CD14-positive monocyte (primary cell): ENCODE results near the gene MINK1. TPM values are rescaled to one million over a fixed set of nuclear protein-coding genes. Genes with fewer than 3 reads are reported as not detected.

Source experiments
- DNase-seq, 3 donors: peaks; one replicate each; pipeline ENCODE4 v3.0.0-alpha.2; 2011 to 2022
- H2AFZ ChIP-seq: 2 replicates; pipeline ENCODE4 v1.6.0; 2012; ENCODE audit warnings: mild to moderate bottlenecking, low read depth, low read length, inconsistent platforms; ENCODE audit not compliant: insufficient read depth, poor library complexity, severe bottlenecking
- H3K27ac ChIP-seq, 2 donors: 1 replicate in 1 of 2; 2 replicates in 1 of 2; pipeline ENCODE4 v1.5.1; 2012 to 2013; ENCODE audit warnings: low read length in 2 of 2, control low read depth in 1 of 2, inconsistent platforms in 1 of 2, low read depth in 1 of 2, mild to moderate bottlenecking in 1 of 2
- H3K27me3 ChIP-seq, 2 donors: one replicate each; pipeline versions ENCODE4 v1.6.0 to v1.6.1; 2011 to 2013; ENCODE audit warnings: low read length in 2 of 2; ENCODE audit not compliant: control insufficient read depth in 2 of 2, insufficient read depth in 2 of 2
- H3K36me3 ChIP-seq, 2 donors: replicated peaks in 1 of 2; 1 replicate in 1 of 2; 2 replicates in 1 of 2; pipeline versions ENCODE4 v1.5.1 to v1.6.1; 2012 to 2013; ENCODE audit warnings: low read length in 2 of 2, control low read depth in 1 of 2, inconsistent platforms in 1 of 2, mild to moderate bottlenecking in 1 of 2; ENCODE audit not compliant: insufficient read depth in 2 of 2, control insufficient read depth in 1 of 2
- H3K4me1 ChIP-seq, 2 donors: 1 replicate in 1 of 2; 2 replicates in 1 of 2; pipeline versions ENCODE4 v1.5.1 to v1.6.1; 2012 to 2013; ENCODE audit warnings: low read length in 2 of 2, control low read depth in 1 of 2, inconsistent platforms in 1 of 2, mild to moderate bottlenecking in 1 of 2, moderate library complexity in 1 of 2; ENCODE audit not compliant: insufficient read depth in 2 of 2, control insufficient read depth in 1 of 2
- H3K4me2 ChIP-seq: replicated peaks from 2 replicates; pipeline ENCODE3; 2012; ENCODE audit warnings: low read length, moderate library complexity, mild to moderate bottlenecking; ENCODE audit not compliant: poor library complexity, severe bottlenecking; ENCODE audit errors: extremely low read depth
- H3K4me3 ChIP-seq, 3 experiments: fragments of 200-600 bp in 1 of 3; sonication (generic) in 1 of 3; replicated peaks in 1 of 3; 1 replicate in 2 of 3; 2 replicates in 1 of 3; pipeline ENCODE4 v1.5.1; 2011 to 2013; ENCODE audit warnings: low read length in 3 of 3, mild to moderate bottlenecking in 3 of 3, control low read depth in 2 of 3, low read depth in 2 of 3, inconsistent platforms in 1 of 3, moderate library complexity in 1 of 3
- H3K79me2 ChIP-seq: 2 replicates; pipeline ENCODE4 v1.6.0; 2012; ENCODE audit warnings: mild to moderate bottlenecking, control low read depth, inconsistent platforms, low read length, moderate library complexity; ENCODE audit not compliant: insufficient read depth
- H3K9ac ChIP-seq: 2 replicates; pipeline ENCODE4 v1.6.0; 2017; ENCODE audit warnings: low read length, mild to moderate bottlenecking; ENCODE audit not compliant: insufficient read depth, poor library complexity, severe bottlenecking
- H3K9me3 ChIP-seq, 2 donors: replicated peaks in 1 of 2; 1 replicate in 1 of 2; 2 replicates in 1 of 2; pipeline versions ENCODE4 v1.5.1 to v1.6.1; 2012 to 2013; ENCODE audit warnings: low read length in 2 of 2, control low read depth in 1 of 2; ENCODE audit not compliant: control insufficient read depth in 1 of 2, insufficient read depth in 1 of 2
- H4K20me1 ChIP-seq: 2 replicates; pipeline ENCODE4 v1.6.0; 2012; ENCODE audit warnings: mild to moderate bottlenecking, low read length, control low read depth, moderate library complexity; ENCODE audit not compliant: insufficient read depth
- H3K27ac Mint-ChIP-seq, 7 donors: one replicate each; pipeline ENCODE4 v1.8.0; 2020; ENCODE audit warnings: mild to moderate bottlenecking in 7 of 7, mixed read lengths in 7 of 7, moderate library complexity in 6 of 7, inconsistent platforms in 2 of 7
- H3K27me3 Mint-ChIP-seq, 3 donors: one replicate each; pipeline ENCODE4 v1.8.0; 2021 to 2022; ENCODE audit warnings: low read depth in 3 of 3, mild to moderate bottlenecking in 3 of 3, mixed read lengths in 3 of 3, moderate library complexity in 3 of 3, inconsistent platforms in 1 of 3
- H3K36me3 Mint-ChIP-seq, 2 donors: one replicate each; pipeline ENCODE4 v1.8.0; 2020; ENCODE audit warnings: mixed read lengths in 2 of 2, inconsistent platforms in 1 of 2, mild to moderate bottlenecking in 1 of 2
- H3K4me1 Mint-ChIP-seq: one replicate; pipeline ENCODE4 v1.8.0; 2020; ENCODE audit warnings: mild to moderate bottlenecking, mixed read lengths
- H3K4me3 Mint-ChIP-seq, 2 donors: one replicate each; pipeline ENCODE4 v1.8.0; 2020; ENCODE audit warnings: mild to moderate bottlenecking in 2 of 2, mixed read lengths in 2 of 2, moderate library complexity in 1 of 2
- H3K9me3 Mint-ChIP-seq, 7 donors: one replicate each; pipeline ENCODE4 v1.8.0; 2020 to 2022; ENCODE audit warnings: mixed read lengths in 7 of 7, mild to moderate bottlenecking in 6 of 7, moderate library complexity in 6 of 7, inconsistent platforms in 2 of 7
- WGBS: methylation state at CpG from one replicate; pipeline ENCODE4 v1.1.5; 2013; ENCODE audit warnings: missing lambda C conversion rate; ENCODE audit not compliant: insufficient coverage; 5-methylcytosine and 5-hydroxymethylcytosine counted together
- intact Hi-C, 2 donors: fragments of 100-400 bp; cut with micrococcal nuclease; formaldehyde crosslinking; loops; one replicate each; pipeline versions ENCODE4 v1.15.0 to v1.15.1; 2023
- polyA plus RNA-seq, 3 donors: library from polyadenylated mRNA; depleted of rRNA in 1 of 3; unstranded in 2 of 3; stranded (reverse) in 1 of 3; fragments of 300-500 nt in 2 of 3; fragments of >200 nt in 1 of 3; fragmentation: Illumina TruSeq in 2 of 3; gene quantifications; 1 replicate in 2 of 3; 2 replicates in 1 of 3; pipeline ENCODE4 v1.2.3, GENCODE V29; 2012 to 2021
- TF ChIP-seq, protein P1 (sequence below): fragments of 200-600 bp; IDR thresholded peaks from one replicate; pipeline ENCODE4 v1.8.0; 2022; ENCODE audit warnings: antibody characterized with exemption, mild to moderate bottlenecking

The MINK1 gene
- polyA plus RNA-seq, 3 donors, result 3.2 to 159 (median 7.2) TPM

DNA sequence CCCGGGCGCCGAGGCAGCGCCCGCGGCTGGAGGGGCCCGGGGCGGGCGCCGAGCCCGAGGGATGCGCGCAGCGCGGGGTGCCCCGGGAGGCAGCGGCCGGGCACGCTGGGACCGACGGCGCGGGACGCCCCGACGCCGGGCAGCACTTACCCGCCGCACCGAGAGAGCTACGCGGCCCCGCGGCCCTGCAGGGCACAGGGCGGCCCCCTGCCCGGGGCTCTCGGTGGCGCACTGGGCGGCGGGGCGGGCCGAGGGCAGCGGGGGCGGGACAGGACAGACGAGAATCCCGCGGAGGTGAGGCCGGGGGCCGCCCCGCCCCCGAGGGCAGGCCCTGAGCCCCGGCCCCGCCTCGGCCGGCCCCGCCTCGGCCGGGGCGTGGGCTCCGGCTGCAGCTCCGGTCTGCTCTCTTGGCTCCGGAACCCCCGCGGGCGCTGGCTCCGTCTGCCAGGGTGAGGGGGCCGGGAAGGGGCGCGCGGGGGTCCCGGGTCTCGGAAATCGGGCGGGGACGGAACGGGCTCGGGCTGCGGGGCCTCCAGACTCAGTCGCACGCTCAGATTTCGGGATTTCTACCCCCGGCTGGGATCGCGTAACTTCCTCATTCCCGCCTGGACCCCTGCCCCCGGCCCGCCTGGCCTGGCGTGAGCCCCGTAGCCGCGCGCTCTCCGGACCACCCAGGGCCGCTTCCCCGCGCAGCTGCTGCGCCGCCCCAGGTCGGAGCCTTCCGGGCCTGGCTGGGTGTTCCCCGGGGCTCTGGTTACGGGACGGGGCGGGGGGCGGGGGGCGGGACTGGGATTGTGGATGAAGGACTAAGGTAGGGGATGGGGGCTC, 26.1 kb upstream of the MINK1 start, which contains the start of gene PLD2:
PLD2 (plus strand) TSS at position 376 of the 828 bp plus-strand sequence. CDS start 621 bp downstream, outside the sequence.
- H3K27ac ChIP-seq, result peak within 1 kb of the TSS in 1 of 2 donors; percentile 86
- WGBS, result under 1% methylated on average over 94 of the region's 106 CpGs
- peak; percentile 69 to 80 (median 71) for DNase-seq
- peak within 1 kb of the TSS in 6 of 7 donors; percentile 45 to 92 (median 65) for H3K27ac Mint-ChIP-seq
- intact Hi-C loops, result loop anchor here (5.0 kb wide), 2 partner anchors 75 to 190 kb away; partner anchors contain the start of genes INCA1 (in 1 of the 2) and KIF1C (in 1 of the 2)
- H3K4me1 Mint-ChIP-seq, result peaks cover 24% of the 10 kb centered on the region
- peak within 1 kb of the TSS; percentile 54 to 91 (median 81) for H3K4me3 ChIP-seq
- peak within 1 kb of the TSS; percentile 86 to 90 for H3K4me3 Mint-ChIP-seq
- peak within 1 kb of the TSS; percentile 83 for H3K4me2 ChIP-seq
- peaks cover 3 to 28% of the 10 kb centered on the region in 2 donors for H3K27me3 ChIP-seq
- H3K79me2 ChIP-seq, result no peaks in the 10 kb centered on the region
- peak within 1 kb of the TSS; percentile 74 for H2AFZ ChIP-seq
- H3K9me3 Mint-ChIP-seq, result peaks cover 0 to 4% (median 2%) of the 10 kb centered on the region in 7 donors
- peaks cover 41 to 42% of the 10 kb centered on the region in 2 donors for H3K36me3 Mint-ChIP-seq
- TF ChIP-seq, protein P1, sequence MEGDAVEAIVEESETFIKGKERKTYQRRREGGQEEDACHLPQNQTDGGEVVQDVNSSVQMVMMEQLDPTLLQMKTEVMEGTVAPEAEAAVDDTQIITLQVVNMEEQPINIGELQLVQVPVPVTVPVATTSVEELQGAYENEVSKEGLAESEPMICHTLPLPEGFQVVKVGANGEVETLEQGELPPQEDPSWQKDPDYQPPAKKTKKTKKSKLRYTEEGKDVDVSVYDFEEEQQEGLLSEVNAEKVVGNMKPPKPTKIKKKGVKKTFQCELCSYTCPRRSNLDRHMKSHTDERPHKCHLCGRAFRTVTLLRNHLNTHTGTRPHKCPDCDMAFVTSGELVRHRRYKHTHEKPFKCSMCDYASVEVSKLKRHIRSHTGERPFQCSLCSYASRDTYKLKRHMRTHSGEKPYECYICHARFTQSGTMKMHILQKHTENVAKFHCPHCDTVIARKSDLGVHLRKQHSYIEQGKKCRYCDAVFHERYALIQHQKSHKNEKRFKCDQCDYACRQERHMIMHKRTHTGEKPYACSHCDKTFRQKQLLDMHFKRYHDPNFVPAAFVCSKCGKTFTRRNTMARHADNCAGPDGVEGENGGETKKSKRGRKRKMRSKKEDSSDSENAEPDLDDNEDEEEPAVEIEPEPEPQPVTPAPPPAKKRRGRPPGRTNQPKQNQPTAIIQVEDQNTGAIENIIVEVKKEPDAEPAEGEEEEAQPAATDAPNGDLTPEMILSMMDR, result no peak
- peak within 1 kb of the TSS; percentile 80 for H3K9ac ChIP-seq
- peaks cover 10 to 11% of the 10 kb centered on the region in 2 donors for H3K4me1 ChIP-seq
- peaks cover 10% of the 10 kb centered on the region for H4K20me1 ChIP-seq
- H3K9me3 ChIP-seq, result no peaks in the 10 kb centered on the region
- H3K36me3 ChIP-seq, result peaks cover 16 to 32% of the 10 kb centered on the region in 2 donors
- peaks cover 24 to 48% (median 44%) of the 10 kb centered on the region in 3 donors for H3K27me3 Mint-ChIP-seq

- peak overlapping the region; percentile 74 for H2AFZ ChIP-seq
- DNase-seq, result no peak
Observed at GRCh38 chr17:4807605-4808377, 25.3 kb upstream of the MINK1 start.

More at GRCh38 chr17:4807605-4808377, 25.3 kb upstream of the MINK1 start:
- H3K27me3 ChIP-seq, result peaks cover 3 to 28% of the 10 kb centered on the region in 2 donors
- H3K9me3 ChIP-seq, result no peaks in the 10 kb centered on the region
- H4K20me1 ChIP-seq, result peaks cover 10% of the 10 kb centered on the region
- peaks cover 10 to 11% of the 10 kb centered on the region in 2 donors for H3K4me1 ChIP-seq
- H3K79me2 ChIP-seq, result no peaks in the 10 kb centered on the region
- Mint-ChIP-seq H3K27me3 (peaks cover 29 to 44% (median 44%) of the 10 kb centered on the region in 3 donors), H3K36me3 (peaks cover 41 to 42% of the 10 kb centered on the region in 2 donors), H3K4me3 (peak overlapping the region; percentile 86 to 90), H3K9me3 (peaks cover 0 to 4% (median 2%) of the 10 kb centered on the region in 7 donors), H3K4me1 (peaks cover 24% of the 10 kb centered on the region), H3K27ac (peak overlapping the region in 6 of 7 donors; percentile 45 to 92 (median 65))
- H3K4me2 ChIP-seq, result peak overlapping the region; percentile 83
- peak overlapping the region in 1 of 2 donors; percentile 86 for H3K27ac ChIP-seq
- peak overlapping the region; percentile 54 to 91 (median 81) for H3K4me3 ChIP-seq
- TF ChIP-seq, protein P1, result no peak
- H3K9ac ChIP-seq, result peak overlapping the region; percentile 80
- intact Hi-C loops, result loop anchor here (5.0 kb wide), 2 partner anchors 75 to 190 kb away; partner anchors contain the start of genes INCA1 (in 1 of the 2) and KIF1C (in 1 of the 2)
- 40% methylated on average over 19 of the region's 32 CpGs for WGBS
- H3K36me3 ChIP-seq, result peaks cover 16 to 32% of the 10 kb centered on the region in 2 donors
